DMS 273 (cell line): ENCODE data around the gene DOP1A.
A peak's percentile ranks its signal among the peaks of the same experiment; 100 is the strongest.

Source experiments
- DNase-seq: peaks from one replicate; lab custom pipeline; 2025; ENCODE audit not compliant: unreplicated experiment; lab: John Stamatoyannopoulos, UW

DOP1A gene

GRCh38 chr6:83193747-83194566, 126.5 kb downstream of the DOP1A start:
- DNase-seq: peak; percentile 61

- DNase-seq: no peak
These were observed 131.2 kb downstream of the DOP1A start for GRCh38 chr6:83198486-83199172.

- DNase-seq: no peak
These were observed 131.8 kb downstream of the DOP1A start for GRCh38 chr6:83199173-83199862.

GRCh38 chr6:83199863-83200225, 132.4 kb downstream of the DOP1A start:
- DNase-seq: no peak

- DNase-seq: no peak
These were observed 134.6 kb downstream of the DOP1A start for GRCh38 chr6:83202031-83202430.

GRCh38 chr6:83215131-83216047, 147.9 kb downstream of the DOP1A start:
- DNase-seq: peak; percentile 92

GRCh38 chr6:83216806-83217205, 149.3 kb downstream of the DOP1A start:
- no peak for DNase-seq
